ENCODE data around the gene PSMD11. TPM values are rescaled to one million over a fixed set of nuclear protein-coding genes. Genes with fewer than 3 reads are reported as not detected.

PSMD11 gene
- total RNA-seq, 1 donor from 2014 or later, result 129 TPM

DNA sequence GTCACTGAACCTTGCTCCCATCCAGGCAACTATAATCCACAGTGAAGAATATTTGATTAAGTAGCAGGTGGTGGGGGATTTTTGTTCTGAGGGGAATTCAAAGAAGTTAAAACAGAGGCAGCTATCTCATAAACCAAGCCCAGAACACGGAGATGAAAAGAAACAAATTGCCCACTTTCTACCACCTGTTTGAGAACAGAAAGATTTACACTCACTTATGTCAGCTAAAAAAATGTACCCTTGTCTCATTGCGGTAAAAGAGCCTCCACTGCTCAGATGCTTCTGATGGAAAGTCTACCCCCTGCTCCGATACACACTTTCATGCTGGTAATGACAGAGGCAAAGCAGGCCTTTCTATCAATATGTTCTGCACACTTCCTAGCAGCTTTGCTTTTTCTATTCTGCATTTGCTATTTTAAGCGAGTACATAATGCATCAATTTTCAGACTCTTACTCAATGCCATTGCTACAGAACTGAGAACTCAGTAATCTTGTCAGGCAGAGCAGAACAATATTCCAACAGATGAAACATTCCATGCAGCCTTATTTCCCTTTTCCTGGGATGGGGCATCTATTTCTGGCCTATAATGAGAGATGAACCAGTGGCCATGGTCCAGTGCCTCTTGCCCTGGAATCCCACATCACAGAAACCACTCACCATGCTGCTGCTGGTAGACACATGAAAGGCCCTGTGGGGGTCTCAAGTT lies 71.5 kb downstream of the PSMD11 start:
- no peaks in the 10 kb centered on the region for H4K20me1 ChIP-seq (ENCODE audit: insufficient read depth, low read length)
- Mint-ChIP-seq H3K9me3 (ENCODE audit: unreplicated experiment) (no peaks in the 10 kb centered on the region), H3K27me3 (ENCODE audit: low read depth, unreplicated experiment) (no peaks in the 10 kb centered on the region), H3K4me1 (ENCODE audit: low read depth, unreplicated experiment) (peaks cover 37% of the 10 kb centered on the region), H3K27ac (ENCODE audit: unreplicated experiment) (no peak overlapping the region), H3K4me3 (ENCODE audit: unreplicated experiment) (no peak overlapping the region), H3K36me3 (ENCODE audit: low read depth, unreplicated experiment) (peaks cover 3% of the 10 kb centered on the region)
- H3K4me1 ChIP-seq (ENCODE audit: insufficient read depth, low read length), result peaks cover 16% of the 10 kb centered on the region
- no peak overlapping the region for H3K4me2 ChIP-seq (ENCODE audit: low read length)
- no peaks in the 10 kb centered on the region for H3K27me3 ChIP-seq (ENCODE audit: insufficient read depth, low read length)
- H3K9ac ChIP-seq (ENCODE audit: low read length), result no peak overlapping the region
- H3K36me3 ChIP-seq (ENCODE audit: insufficient read depth, low read length), result no peaks in the 10 kb centered on the region
- H3K4me3 ChIP-seq (ENCODE audit: insufficient read depth, low read depth, low read length), result no peak overlapping the region
- no peak overlapping the region for H2AFZ ChIP-seq (ENCODE audit: low read depth, low read length)
- H3K27ac ChIP-seq (ENCODE audit: low read depth, low read length), result no peak overlapping the region
- TF ChIP-seq, protein P1, sequence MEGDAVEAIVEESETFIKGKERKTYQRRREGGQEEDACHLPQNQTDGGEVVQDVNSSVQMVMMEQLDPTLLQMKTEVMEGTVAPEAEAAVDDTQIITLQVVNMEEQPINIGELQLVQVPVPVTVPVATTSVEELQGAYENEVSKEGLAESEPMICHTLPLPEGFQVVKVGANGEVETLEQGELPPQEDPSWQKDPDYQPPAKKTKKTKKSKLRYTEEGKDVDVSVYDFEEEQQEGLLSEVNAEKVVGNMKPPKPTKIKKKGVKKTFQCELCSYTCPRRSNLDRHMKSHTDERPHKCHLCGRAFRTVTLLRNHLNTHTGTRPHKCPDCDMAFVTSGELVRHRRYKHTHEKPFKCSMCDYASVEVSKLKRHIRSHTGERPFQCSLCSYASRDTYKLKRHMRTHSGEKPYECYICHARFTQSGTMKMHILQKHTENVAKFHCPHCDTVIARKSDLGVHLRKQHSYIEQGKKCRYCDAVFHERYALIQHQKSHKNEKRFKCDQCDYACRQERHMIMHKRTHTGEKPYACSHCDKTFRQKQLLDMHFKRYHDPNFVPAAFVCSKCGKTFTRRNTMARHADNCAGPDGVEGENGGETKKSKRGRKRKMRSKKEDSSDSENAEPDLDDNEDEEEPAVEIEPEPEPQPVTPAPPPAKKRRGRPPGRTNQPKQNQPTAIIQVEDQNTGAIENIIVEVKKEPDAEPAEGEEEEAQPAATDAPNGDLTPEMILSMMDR (IDR thresholded peaks at IDR 0.05; ENCODE audit: insufficient read depth, low read depth, low read length), result no peak
- TF ChIP-seq EZH2 (IDR thresholded peaks at IDR 0.05; ENCODE audit: insufficient read depth, low read length), result no peak
- FAIRE-seq (no peak), DNase-seq (ENCODE audit: low read depth) (no peak)
- no peaks in the 10 kb centered on the region for H3K9me3 ChIP-seq (ENCODE audit: insufficient read depth, low read depth, low read length)
- H3K79me2 ChIP-seq (ENCODE audit: insufficient read depth, low read length), result no peaks in the 10 kb centered on the region

DNA sequence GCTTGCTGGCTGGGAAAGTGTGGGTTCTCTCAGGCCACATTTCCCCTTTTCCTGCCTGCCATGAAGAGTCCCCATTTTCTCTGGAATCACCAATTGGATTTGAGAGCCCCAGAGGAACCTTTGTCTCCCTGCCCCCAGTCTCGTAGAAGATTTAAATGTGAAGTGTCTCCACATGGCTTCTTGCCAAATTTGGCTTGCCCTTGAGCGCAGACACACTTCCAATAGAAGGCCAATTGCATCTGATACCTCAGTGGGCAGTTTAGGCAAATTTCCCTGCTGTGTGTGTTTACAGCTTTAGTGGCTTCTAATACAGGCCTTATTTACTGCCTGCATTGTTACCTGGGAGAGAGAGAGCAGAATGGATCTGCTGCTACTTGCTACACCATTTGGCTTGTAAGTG lies 72.1 kb downstream of the PSMD11 start:
- Histone ChIP-seq H3K4me2 (ENCODE audit: low read length) (no peak overlapping the region), H3K27ac (ENCODE audit: low read depth, low read length) (no peak overlapping the region), H3K4me3 (ENCODE audit: insufficient read depth, low read depth, low read length) (no peak overlapping the region), H3K4me1 (ENCODE audit: insufficient read depth, low read length) (peaks cover 16% of the 10 kb centered on the region), H3K27me3 (ENCODE audit: insufficient read depth, low read length) (no peaks in the 10 kb centered on the region), H4K20me1 (ENCODE audit: insufficient read depth, low read length) (no peaks in the 10 kb centered on the region), H3K9ac (ENCODE audit: low read length) (no peak overlapping the region), H3K79me2 (ENCODE audit: insufficient read depth, low read length) (no peaks in the 10 kb centered on the region), H3K36me3 (ENCODE audit: insufficient read depth, low read length) (no peaks in the 10 kb centered on the region), H3K9me3 (ENCODE audit: insufficient read depth, low read depth, low read length) (no peaks in the 10 kb centered on the region), H2AFZ (ENCODE audit: low read depth, low read length) (no peak overlapping the region)
- FAIRE-seq, result no peak
- no peak for DNase-seq (ENCODE audit: low read depth)
- Mint-ChIP-seq H3K27ac (ENCODE audit: unreplicated experiment) (no peak overlapping the region), H3K4me1 (ENCODE audit: low read depth, unreplicated experiment) (peaks cover 39% of the 10 kb centered on the region), H3K27me3 (ENCODE audit: low read depth, unreplicated experiment) (no peaks in the 10 kb centered on the region), H3K4me3 (ENCODE audit: unreplicated experiment) (no peak overlapping the region), H3K9me3 (ENCODE audit: unreplicated experiment) (no peaks in the 10 kb centered on the region), H3K36me3 (ENCODE audit: low read depth, unreplicated experiment) (peaks cover 3% of the 10 kb centered on the region)
- TF ChIP-seq EZH2 (IDR thresholded peaks at IDR 0.05; ENCODE audit: insufficient read depth, low read length), result no peak
- TF ChIP-seq, protein P1 (IDR thresholded peaks at IDR 0.05; ENCODE audit: insufficient read depth, low read depth, low read length), result no peak
